ENCODE measurements around the gene SLC16A7.

DNA sequence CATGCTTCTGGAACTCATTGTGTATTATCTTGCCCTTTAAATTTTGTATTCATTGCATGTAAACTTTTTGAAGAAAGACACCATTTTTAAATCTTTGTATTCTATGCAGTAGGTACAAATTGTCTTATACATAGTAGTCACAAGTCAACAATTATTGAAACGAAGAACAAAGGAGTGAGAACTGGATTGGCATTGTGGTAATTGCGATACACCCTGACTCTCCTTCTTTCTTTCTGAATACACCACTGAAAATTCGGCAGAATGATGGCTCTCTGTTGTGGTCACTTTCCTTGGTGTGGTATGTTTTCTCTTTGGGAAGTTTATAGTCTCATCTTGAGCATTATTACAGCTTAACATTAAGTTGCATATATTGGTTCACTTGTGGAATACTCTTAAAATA lies 34.1 kb downstream of the SLC16A7 start:
- TF ChIP-seq POLR2A (IDR thresholded peaks at IDR 0.05) (no peak), POLR2AphosphoS5 (IDR thresholded peaks at IDR 0.05; ENCODE audit: insufficient read depth in 1 of 2, low read depth in 1 of 2) (no peak)

Data from vagina (tissue), 2 donors.